ENCODE data around the gene SLC38A10.

The SLC38A10 gene

GRCh38 chr17:81295031-81295675 is at the start of gene SLC38A10:
Gene SLC38A10, minus strand, starts transcription at chr17:81295307. Its CDS starts 386 bp downstream, at chr17:81294921.
- TF ChIP-seq CTCF (IDR thresholded peaks at IDR 0.05; ENCODE audit: low read depth, low read length): no peak
- H3K9me3 ChIP-seq (ENCODE audit: severe bottlenecking): no peaks in the 10 kb centered on the region
- H3K4me3 ChIP-seq (ENCODE audit: low read depth, low read length): peak within 1 kb of the TSS; percentile 88
- DNase-seq: peak; percentile 94
- H3K27ac ChIP-seq: peak within 1 kb of the TSS; percentile 90
- H3K36me3 ChIP-seq: peaks cover 5% of the 10 kb centered on the region
- no peaks in the 10 kb centered on the region for H3K27me3 ChIP-seq (ENCODE audit: insufficient read depth, low read depth, severe bottlenecking)

- Histone ChIP-seq H3K9me3 (ENCODE audit: severe bottlenecking) (no peaks in the 10 kb centered on the region), H3K36me3 (peaks cover 10% of the 10 kb centered on the region), H3K27ac (peak overlapping the region; percentile 94), H3K4me3 (ENCODE audit: low read depth, low read length) (peak overlapping the region; percentile 81), H3K27me3 (ENCODE audit: insufficient read depth, low read depth, severe bottlenecking) (peaks cover 43% of the 10 kb centered on the region)
- no peak for TF ChIP-seq CTCF (IDR thresholded peaks at IDR 0.05; ENCODE audit: low read depth, low read length)
- peak; percentile 60 for DNase-seq
Measured at GRCh38 chr17:81342269-81343070, 47.4 kb upstream of the SLC38A10 start.

- Histone ChIP-seq H3K9me3 (ENCODE audit: severe bottlenecking) (no peaks in the 10 kb centered on the region), H3K36me3 (peaks cover 10% of the 10 kb centered on the region), H3K27ac (no peak overlapping the region; the same call in 1 of the 2 replicates), H3K4me3 (ENCODE audit: low read depth, low read length) (no peak overlapping the region), H3K27me3 (ENCODE audit: insufficient read depth, low read depth, severe bottlenecking) (peaks cover 40% of the 10 kb centered on the region)
- no peak for TF ChIP-seq CTCF (IDR thresholded peaks at IDR 0.05; ENCODE audit: low read depth, low read length)
- no peak for DNase-seq
Measured at GRCh38 chr17:81341516-81342268, 46.6 kb upstream of the SLC38A10 start.

GRCh38 chr17:81340607-81341515 is 45.8 kb upstream of the SLC38A10 start:
- Histone ChIP-seq H3K4me3 (ENCODE audit: low read depth, low read length) (no peak overlapping the region), H3K27me3 (ENCODE audit: insufficient read depth, low read depth, severe bottlenecking) (peaks cover 38% of the 10 kb centered on the region)

More at GRCh38 chr17:81340607-81341515, 45.8 kb upstream of the SLC38A10 start:
- no peak for TF ChIP-seq CTCF (IDR thresholded peaks at IDR 0.05; ENCODE audit: low read depth, low read length)
- Histone ChIP-seq H3K27ac (peak overlapping the region; percentile 26), H3K9me3 (ENCODE audit: severe bottlenecking) (no peaks in the 10 kb centered on the region), H3K36me3 (peaks cover 10% of the 10 kb centered on the region)
- no peak for DNase-seq

Measured in WERI-Rb-1 (cell line).